HG02973 (cell line): ENCODE results near the gene GUCA2B.

Experiments
- ATAC-seq: cut with Tn5 transposase; IDR thresholded peaks from one replicate; pipeline ENCODE4 v1.9.1; 2021; ENCODE audit warnings: moderate library complexity; ENCODE audit not compliant: unreplicated experiment

The GUCA2B gene

GRCh38 chr1:42183957-42184268, 30.7 kb downstream of the GUCA2B start:
- no peak for ATAC-seq

DNA sequence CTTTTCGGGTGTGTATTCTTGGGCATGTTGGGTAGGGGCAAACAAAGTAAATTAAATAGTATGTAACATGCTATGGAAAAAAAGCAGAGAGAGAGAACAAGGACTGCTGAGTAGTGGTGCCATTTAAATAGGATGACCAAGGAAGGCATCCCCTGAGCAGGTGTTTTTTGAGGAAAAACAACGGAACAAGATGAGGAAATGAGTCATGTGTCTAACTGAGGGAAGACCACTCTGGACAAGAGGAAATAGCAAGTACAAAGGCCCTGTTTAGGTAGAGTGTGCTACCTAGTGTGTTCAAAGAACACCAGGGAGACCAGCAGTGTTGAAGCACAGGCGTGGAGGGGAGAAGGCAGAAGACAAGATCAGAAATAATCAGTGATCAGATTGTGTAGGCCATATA, 31.4 kb downstream of the GUCA2B start:
- ATAC-seq, result no peak

DNA sequence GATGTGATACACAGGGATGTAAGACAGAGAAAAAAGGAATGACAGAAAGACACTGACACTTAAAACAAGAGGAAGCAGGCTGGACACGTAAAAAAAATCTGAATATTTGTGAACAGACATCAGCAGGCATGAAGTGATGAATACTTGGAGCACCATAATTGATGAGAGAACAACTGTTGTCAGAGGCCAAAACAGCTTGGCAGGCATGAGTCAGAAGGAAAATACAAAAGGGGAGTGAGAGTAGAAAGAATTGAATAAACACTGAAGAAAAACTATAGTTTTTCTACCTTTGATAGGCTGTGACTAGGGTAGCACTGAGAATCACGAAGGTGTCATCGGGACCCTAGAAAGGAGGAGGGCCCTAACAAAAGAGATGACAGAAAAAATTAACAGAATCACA, 32.9 kb downstream of the GUCA2B start:
- ATAC-seq, result no peak

GRCh38 chr1:42189931-42190853, 37.0 kb downstream of the GUCA2B start:
- ATAC-seq, result no peak

GRCh38 chr1:42191319-42191718, 38.1 kb downstream of the GUCA2B start:
- ATAC-seq, result no peak

DNA sequence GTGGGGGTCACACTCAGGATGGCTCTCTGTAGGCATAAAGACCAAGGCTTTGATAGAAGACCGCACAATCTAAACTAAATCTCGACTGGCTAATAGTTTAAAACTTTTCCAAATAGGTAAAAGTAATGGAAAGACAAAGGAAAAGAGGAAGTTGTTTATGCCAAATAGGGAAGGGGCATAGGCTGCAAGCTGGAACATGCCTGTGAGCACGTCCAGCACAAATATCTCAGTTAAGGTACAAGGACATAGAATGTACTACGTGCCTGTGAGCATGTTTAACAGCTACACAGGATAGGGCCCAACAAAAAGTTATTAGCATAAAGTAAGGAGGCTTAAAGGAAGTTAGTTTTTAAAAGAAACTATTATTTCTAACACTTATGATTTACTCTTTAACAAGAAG, 38.9 kb downstream of the GUCA2B start:
- no peak for ATAC-seq

GRCh38 chr1:42195841-42196240, 42.6 kb downstream of the GUCA2B start:
- no peak for ATAC-seq

GRCh38 chr1:42198251-42198650, 45.0 kb downstream of the GUCA2B start:
- no peak for ATAC-seq

DNA sequence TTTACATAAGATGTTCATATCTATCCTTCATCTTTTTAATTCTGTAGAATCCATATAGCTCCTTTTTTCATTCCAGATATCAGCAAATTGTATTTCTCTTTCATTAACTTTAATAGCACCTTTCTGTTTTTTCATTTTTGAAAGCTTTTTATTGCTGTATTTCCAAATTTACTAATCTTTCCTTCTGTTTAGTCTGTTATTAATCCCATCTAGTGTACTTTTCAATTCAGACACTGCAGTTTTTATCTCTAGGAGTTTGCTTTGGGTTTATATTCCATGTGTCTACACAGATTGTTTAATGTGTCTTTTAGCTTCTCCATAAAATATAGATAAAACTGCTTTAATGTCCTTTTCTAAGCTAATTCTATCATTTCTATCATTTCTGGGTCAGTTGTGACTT, 48.8 kb downstream of the GUCA2B start:
- no peak for ATAC-seq
